SK-N-SH treated with all-trans-retinoic acid at 6 μM for 48 hours (cell line): ENCODE data around the gene ETV6.

ENCODE experiments used
- ZNF70 ChIP-seq: fragments of 450-650 bp; formaldehyde crosslinking; IDR thresholded peaks from 2 replicates; pipeline ENCODE4 v1.5.0; 2020; ENCODE audit warnings: mild to moderate bottlenecking, moderate library complexity
- TF ChIP-seq, protein P1 (sequence below): fragments of 250-450 bp; sonication (Bioruptor Pico); IDR thresholded peaks from 2 replicates; pipeline ENCODE4 v1.8.0; 2020; ENCODE audit warnings: mild to moderate bottlenecking, moderate library complexity, borderline replicate concordance

DNA sequence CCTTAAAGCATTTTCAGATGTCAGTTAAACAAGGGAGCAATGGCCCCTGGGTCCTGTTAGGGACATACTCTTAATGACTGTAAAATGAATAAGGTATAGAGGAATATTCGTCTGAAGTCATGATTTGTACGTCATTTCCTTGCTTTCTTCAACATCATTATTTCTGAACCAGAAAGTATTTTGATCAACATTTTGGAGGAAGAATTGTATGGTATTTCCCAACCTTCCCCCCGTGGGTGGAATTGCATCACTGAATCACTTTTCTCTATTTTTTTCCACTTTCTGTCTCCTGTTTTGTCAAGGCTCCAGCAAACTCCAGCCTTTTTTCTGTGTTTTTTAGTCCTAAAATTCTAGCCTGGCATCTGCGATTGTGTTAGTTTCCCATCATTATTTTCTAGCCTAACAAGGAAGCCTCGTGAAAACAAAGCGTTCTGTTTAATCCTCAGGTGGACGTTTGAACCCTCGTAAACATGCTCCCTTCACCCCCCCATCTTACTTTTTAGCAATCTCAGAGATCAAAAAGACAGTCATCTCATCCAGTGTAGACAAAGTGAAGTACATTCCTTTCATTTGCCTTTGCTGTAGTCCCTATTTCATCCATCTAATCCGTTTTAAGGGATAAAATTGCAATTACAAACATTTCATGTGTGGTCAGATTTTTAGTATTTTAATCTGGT lies 62.3 kb downstream of the ETV6 start:
- no peak for TF ChIP-seq ZNF70 (CRISPR knock-in tag)
- TF ChIP-seq, protein P1, sequence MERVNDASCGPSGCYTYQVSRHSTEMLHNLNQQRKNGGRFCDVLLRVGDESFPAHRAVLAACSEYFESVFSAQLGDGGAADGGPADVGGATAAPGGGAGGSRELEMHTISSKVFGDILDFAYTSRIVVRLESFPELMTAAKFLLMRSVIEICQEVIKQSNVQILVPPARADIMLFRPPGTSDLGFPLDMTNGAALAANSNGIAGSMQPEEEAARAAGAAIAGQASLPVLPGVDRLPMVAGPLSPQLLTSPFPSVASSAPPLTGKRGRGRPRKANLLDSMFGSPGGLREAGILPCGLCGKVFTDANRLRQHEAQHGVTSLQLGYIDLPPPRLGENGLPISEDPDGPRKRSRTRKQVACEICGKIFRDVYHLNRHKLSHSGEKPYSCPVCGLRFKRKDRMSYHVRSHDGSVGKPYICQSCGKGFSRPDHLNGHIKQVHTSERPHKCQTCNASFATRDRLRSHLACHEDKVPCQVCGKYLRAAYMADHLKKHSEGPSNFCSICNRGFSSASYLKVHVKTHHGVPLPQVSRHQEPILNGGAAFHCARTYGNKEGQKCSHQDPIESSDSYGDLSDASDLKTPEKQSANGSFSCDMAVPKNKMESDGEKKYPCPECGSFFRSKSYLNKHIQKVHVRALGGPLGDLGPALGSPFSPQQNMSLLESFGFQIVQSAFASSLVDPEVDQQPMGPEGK: no peak
